NCI-H2029 (cell line): ENCODE measurements around the gene KIAA1671.
"Not testable (repeated sequence)": the region's sequence is repeated elsewhere in the genome, so short reads cannot be mapped to it uniquely, and the experiment has no call there.

Experiments
- DNase-seq: peaks from one replicate; lab custom pipeline; 2025; lab: John Stamatoyannopoulos, UW

The KIAA1671 gene

DNA sequence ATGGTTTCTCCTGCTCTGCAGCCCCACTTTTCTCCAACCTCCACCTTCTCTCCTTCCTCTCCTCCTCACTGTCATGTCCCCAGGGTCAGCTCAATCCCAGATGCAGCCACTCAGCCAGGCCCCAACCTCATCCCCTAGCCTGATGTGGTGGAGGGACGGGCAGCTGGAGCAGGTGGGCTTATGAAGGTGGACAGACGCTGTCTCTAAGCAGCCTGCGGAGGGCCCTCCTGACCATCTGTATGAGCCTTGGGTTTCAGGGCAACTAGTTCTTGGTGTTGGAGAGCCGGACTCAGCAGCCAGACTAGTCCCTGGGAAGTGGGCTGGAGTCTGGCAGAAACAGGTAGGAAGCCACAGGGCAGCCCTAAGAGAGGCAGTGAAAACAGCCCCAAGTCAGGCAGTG lies 285.0 kb downstream of the KIAA1671 start:
- DNase-seq: no peak

DNA sequence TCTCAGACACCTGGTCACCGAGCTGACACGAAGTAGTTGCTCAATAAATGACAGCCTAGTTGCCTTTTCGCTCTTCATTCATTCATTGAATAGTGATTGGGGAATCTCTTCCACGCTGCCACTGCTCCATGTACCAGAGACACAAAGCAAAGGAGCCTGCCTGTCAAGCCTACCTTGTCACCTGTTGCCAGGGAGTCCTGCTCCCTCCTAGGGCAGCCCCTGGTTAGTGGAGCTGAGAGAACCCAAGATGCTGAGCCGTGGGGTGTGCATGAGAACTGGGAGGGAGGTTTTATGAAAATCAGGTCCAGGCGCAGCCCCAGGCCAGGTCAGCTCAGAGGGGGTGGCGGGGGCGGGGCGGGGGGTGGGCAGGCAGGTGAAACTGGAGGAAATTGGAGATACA lies 285.5 kb downstream of the KIAA1671 start:
- not testable (repeated sequence) for DNase-seq
